Esophagus squamous epithelium (tissue), 4 donors: ENCODE data around the gene PDS5B.

Experiments used
- CTCF ChIP-seq, 6 experiments: fragments of 450-650 bp in 4 of 6; fragments of 200-600 bp in 2 of 6; sonication (generic) in 2 of 6; IDR thresholded peaks; one replicate each; pipeline ENCODE4 v1.5.1; 2016 to 2019; ENCODE audit warnings: antibody characterized with exemption in 6 of 6, mild to moderate bottlenecking in 4 of 6, moderate library complexity in 4 of 6
- POLR2A ChIP-seq, 4 donors: fragments of 450-650 bp; IDR thresholded peaks; one replicate each; pipeline ENCODE4 v1.6.1; 2017; ENCODE audit warnings: antibody characterized with exemption in 4 of 4, mild to moderate bottlenecking in 4 of 4, moderate library complexity in 3 of 4

DNA sequence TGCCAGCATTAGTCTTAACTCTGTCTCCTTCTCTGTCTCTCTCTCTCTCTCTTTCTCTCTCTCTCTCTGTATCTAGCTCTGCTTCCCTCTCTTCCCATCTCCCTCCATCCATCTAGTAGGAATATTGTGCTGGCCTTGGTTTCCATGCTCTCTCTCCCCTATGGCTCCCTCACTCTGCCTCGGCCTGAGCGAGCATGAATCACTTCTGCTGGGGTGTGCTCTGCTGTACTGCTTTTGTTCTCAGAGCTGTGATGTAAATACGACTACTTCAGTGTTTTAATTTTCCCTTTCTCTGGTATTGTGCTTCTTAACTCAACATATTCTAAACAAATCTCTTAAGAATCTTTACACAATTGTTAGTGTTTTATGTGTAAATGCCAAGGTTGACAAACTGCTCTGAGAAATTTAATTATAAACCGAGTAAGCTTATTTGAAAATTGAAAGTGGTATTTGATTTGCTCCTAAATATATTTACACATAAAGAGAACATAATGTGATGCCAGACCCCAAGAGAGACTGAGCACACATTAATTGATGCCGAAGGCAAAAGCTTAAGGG, 218.5 kb downstream of the PDS5B start:
- TF ChIP-seq CTCF (IDR thresholded peaks at IDR 0.05) (no peak), POLR2A (IDR thresholded peaks at IDR 0.05) (no peak)
